ENCODE results near the gene SCP2.

- TF ChIP-seq CTCF (IDR thresholded peaks at IDR 0.05): no peak
- no peak for TF ChIP-seq RAD21 (conservative IDR thresholded peaks at IDR 0.05 in 1 of 2, IDR thresholded peaks at IDR 0.05 in 1 of 2)
- TF ChIP-seq MAX (IDR thresholded peaks at IDR 0.05): no peak
Measured at GRCh38 chr1:52994656-52995055, 67.6 kb downstream of the SCP2 start.
